ENCODE data around the gene VPS13D. TPM values are rescaled to one million over a fixed set of nuclear protein-coding genes. Genes with fewer than 3 reads are reported as not detected.

The VPS13D gene
- total and polyA plus RNA-seq, 2 experiments from 2014 or later = 10.7 to 34.9 TPM

DNA sequence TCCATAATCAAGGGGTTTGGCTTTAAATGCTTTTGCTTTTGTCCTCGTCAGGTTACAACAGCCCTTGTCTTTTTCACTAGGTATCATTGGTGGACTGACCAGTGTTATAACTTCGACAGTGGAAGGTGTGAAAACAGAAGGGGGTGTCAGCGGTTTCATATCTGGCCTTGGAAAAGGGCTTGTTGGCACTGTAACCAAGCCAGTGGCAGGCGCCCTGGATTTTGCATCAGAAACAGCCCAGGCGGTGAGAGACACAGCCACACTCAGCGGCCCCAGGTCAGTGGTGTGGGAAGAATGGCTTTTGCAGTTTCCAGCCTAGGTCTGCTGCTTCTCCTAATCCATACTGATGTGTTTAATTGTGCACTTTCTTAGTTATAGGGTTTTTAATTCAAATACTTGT is 230.3 kb downstream of the VPS13D start:
- H3K27ac Mint-ChIP-seq = no peak overlapping the region
- no peak overlapping the region for H3K4me3 Mint-ChIP-seq
- peaks cover 5% of the 10 kb centered on the region; the same call in 1 of the 2 replicates for H3K36me3 ChIP-seq (ENCODE audit: insufficient read depth)

More for the DNA sequence above, 230.3 kb downstream of the VPS13D start:
- H3K4me1 Mint-ChIP-seq = peaks cover 6% of the 10 kb centered on the region
- Histone ChIP-seq H3K9me2 (ENCODE audit: insufficient read depth) (no peaks in the 10 kb centered on the region), H3K4me1 (ENCODE audit: insufficient read depth) (no peaks in the 10 kb centered on the region), H3K27me3 (ENCODE audit: insufficient read depth) (no peaks in the 10 kb centered on the region), H3K79me2 (replicated peaks; ENCODE audit: insufficient read depth) (no peaks in the 10 kb centered on the region), H4K20me1 (replicated peaks; ENCODE audit: insufficient read depth) (peaks cover 3% of the 10 kb centered on the region; the same call in 1 of the 2 replicates), H2AFZ (no peak overlapping the region), H3K4me2 (no peak overlapping the region), H3F3A (replicated peaks; ENCODE audit: low read depth) (no peaks in the 10 kb centered on the region), H3K4me3 (no peak overlapping the region), H3K27ac (ENCODE audit: low read depth) (no peak overlapping the region)
- H3K36me3 Mint-ChIP-seq (ENCODE audit: low read depth) = no peaks in the 10 kb centered on the region; the same call in 2 of the 3 replicates
- no peak for DNase-seq (ENCODE audit: low spot score)
- ATAC-seq = no peak
- TF ChIP-seq STAT1 (IDR thresholded peaks at IDR 0.05; ENCODE audit: unreplicated experiment) (no peak), ZNF331 (CRISPR knock-in tag; IDR thresholded peaks at IDR 0.05; ENCODE audit: low read depth) (no peak), POLR2AphosphoS5 (IDR thresholded peaks at IDR 0.05; ENCODE audit: low read depth) (no peak), EZH2 (IDR thresholded peaks at IDR 0.05; ENCODE audit: low read depth, unreplicated experiment) (no peak), NANOG (IDR thresholded peaks at IDR 0.05; ENCODE audit: borderline replicate concordance) (no peak), JUNB (IDR thresholded peaks at IDR 0.05; ENCODE audit: unreplicated experiment) (no peak), EZH2phosphoT487 (IDR thresholded peaks at IDR 0.05; ENCODE audit: unreplicated experiment) (no peak), CTCF (conservative IDR thresholded peaks at IDR 0.05; ENCODE audit: low read depth in 2 of 2) (no peak), ZNF114 (CRISPR knock-in tag; IDR thresholded peaks at IDR 0.05) (no peak), CREB1 (CRISPR knock-in tag; IDR thresholded peaks at IDR 0.05; ENCODE audit: low read depth) (no peak), ZNF462 (CRISPR knock-in tag; IDR thresholded peaks at IDR 0.05) (no peak)
- TF ChIP-seq, protein P1, sequence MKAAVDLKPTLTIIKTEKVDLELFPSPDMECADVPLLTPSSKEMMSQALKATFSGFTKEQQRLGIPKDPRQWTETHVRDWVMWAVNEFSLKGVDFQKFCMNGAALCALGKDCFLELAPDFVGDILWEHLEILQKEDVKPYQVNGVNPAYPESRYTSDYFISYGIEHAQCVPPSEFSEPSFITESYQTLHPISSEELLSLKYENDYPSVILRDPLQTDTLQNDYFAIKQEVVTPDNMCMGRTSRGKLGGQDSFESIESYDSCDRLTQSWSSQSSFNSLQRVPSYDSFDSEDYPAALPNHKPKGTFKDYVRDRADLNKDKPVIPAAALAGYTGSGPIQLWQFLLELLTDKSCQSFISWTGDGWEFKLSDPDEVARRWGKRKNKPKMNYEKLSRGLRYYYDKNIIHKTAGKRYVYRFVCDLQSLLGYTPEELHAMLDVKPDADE (IDR thresholded peaks at IDR 0.05) = no peak
- TF ChIP-seq, protein P2, sequence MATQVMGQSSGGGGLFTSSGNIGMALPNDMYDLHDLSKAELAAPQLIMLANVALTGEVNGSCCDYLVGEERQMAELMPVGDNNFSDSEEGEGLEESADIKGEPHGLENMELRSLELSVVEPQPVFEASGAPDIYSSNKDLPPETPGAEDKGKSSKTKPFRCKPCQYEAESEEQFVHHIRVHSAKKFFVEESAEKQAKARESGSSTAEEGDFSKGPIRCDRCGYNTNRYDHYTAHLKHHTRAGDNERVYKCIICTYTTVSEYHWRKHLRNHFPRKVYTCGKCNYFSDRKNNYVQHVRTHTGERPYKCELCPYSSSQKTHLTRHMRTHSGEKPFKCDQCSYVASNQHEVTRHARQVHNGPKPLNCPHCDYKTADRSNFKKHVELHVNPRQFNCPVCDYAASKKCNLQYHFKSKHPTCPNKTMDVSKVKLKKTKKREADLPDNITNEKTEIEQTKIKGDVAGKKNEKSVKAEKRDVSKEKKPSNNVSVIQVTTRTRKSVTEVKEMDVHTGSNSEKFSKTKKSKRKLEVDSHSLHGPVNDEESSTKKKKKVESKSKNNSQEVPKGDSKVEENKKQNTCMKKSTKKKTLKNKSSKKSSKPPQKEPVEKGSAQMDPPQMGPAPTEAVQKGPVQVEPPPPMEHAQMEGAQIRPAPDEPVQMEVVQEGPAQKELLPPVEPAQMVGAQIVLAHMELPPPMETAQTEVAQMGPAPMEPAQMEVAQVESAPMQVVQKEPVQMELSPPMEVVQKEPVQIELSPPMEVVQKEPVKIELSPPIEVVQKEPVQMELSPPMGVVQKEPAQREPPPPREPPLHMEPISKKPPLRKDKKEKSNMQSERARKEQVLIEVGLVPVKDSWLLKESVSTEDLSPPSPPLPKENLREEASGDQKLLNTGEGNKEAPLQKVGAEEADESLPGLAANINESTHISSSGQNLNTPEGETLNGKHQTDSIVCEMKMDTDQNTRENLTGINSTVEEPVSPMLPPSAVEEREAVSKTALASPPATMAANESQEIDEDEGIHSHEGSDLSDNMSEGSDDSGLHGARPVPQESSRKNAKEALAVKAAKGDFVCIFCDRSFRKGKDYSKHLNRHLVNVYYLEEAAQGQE (IDR thresholded peaks at IDR 0.05; ENCODE audit: unreplicated experiment) = no peak
- no peaks in the 10 kb centered on the region for H3K27me3 Mint-ChIP-seq (ENCODE audit: insufficient read depth, low read depth, poor library complexity)
- H3K9me3 Mint-ChIP-seq = no peaks in the 10 kb centered on the region

Data from GM23338 (cell line).